CD4-positive, alpha-beta T cell (primary cell): Measurements from ENCODE around the gene SLC13A4. TPM values are rescaled to one million over a fixed set of nuclear protein-coding genes. Genes with fewer than 3 reads are reported as not detected.

ENCODE experiments used
- ATAC-seq: fragments of 200-7000 bp; cut with Tn5 transposase; one replicate; pipeline ENCODE4 v1.10.0; 2022; ENCODE audit warnings: mild to moderate bottlenecking; ENCODE audit not compliant: poor library complexity
- CTCF ChIA-PET: fragments of 350-600 bp; sonication (Branson Sonifier 250); formaldehyde crosslinking; loops from one replicate; lab custom pipeline; 2021; ENCODE audit warnings: antibody characterized with exemption, inconsistent platforms; lab: Charles Lee
- POLR2A ChIA-PET: fragments of 350-600 bp; sonication (Branson Sonifier 250); formaldehyde crosslinking; loops from one replicate; lab custom pipeline; 2021; ENCODE audit warnings: antibody characterized with exemption, inconsistent platforms; lab: Charles Lee
- DNase-seq, 14 experiments: peaks; one replicate each; pipeline ENCODE4 v3.0.0-alpha.2; 2013 to 2020; ENCODE audit warnings: mixed read lengths in 2 of 14
- H3K27ac ChIP-seq, 2 donors: one replicate each; pipeline versions ENCODE4 v1.5.1 to v1.7.0; 2013; ENCODE audit warnings: low read length in 2 of 2, low read depth in 1 of 2, mild to moderate bottlenecking in 1 of 2
- H3K27me3 ChIP-seq, 2 experiments: 1 replicate in 1 of 2; 2 replicates in 1 of 2; pipeline versions ENCODE4 v1.6.1 to v1.7.0; 2013; ENCODE audit warnings: low read length in 2 of 2, control low read depth in 1 of 2, mild to moderate bottlenecking in 1 of 2, moderate library complexity in 1 of 2; ENCODE audit not compliant: insufficient read depth in 2 of 2, control insufficient read depth in 1 of 2
- H3K36me3 ChIP-seq: one replicate; pipeline ENCODE4 v1.6.1; 2013; ENCODE audit warnings: low read length, control low read depth; ENCODE audit not compliant: insufficient read depth
- H3K4me1 ChIP-seq: one replicate; pipeline ENCODE4 v1.6.1; 2013; ENCODE audit warnings: low read length, control low read depth; ENCODE audit not compliant: insufficient read depth
- H3K4me3 ChIP-seq: one replicate; pipeline ENCODE4 v1.5.1; 2013; ENCODE audit warnings: mild to moderate bottlenecking, low read length, moderate library complexity
- H3K9me3 ChIP-seq, 2 experiments: 1 replicate in 1 of 2; 2 replicates in 1 of 2; pipeline versions ENCODE4 v1.6.1 to v1.7.0; 2013; ENCODE audit warnings: low read length in 2 of 2, mild to moderate bottlenecking in 2 of 2, control low read depth in 1 of 2, moderate library complexity in 1 of 2; ENCODE audit not compliant: control insufficient read depth in 1 of 2, insufficient read depth in 1 of 2
- H3K27ac Mint-ChIP-seq: one replicate; pipeline ENCODE4 v1.8.0; 2020; ENCODE audit warnings: mixed read lengths
- H3K27me3 Mint-ChIP-seq: one replicate; pipeline ENCODE4 v1.8.0; 2021; ENCODE audit warnings: mixed read lengths
- H3K36me3 Mint-ChIP-seq: one replicate; pipeline ENCODE4 v1.8.0; 2021; ENCODE audit warnings: low read depth, mixed read lengths
- H3K4me1 Mint-ChIP-seq: one replicate; pipeline ENCODE4 v1.8.0; 2021; ENCODE audit warnings: low read depth, mixed read lengths
- H3K4me3 Mint-ChIP-seq: one replicate; pipeline ENCODE4 v1.8.0; 2020; ENCODE audit warnings: mild to moderate bottlenecking, mixed read lengths
- H3K9me3 Mint-ChIP-seq: one replicate; pipeline ENCODE4 v1.8.0; 2020; ENCODE audit warnings: mixed read lengths
- intact Hi-C, 2 experiments: fragments of 100-400 bp; cut with DNase I in 1 of 2; cut with micrococcal nuclease in 1 of 2; formaldehyde crosslinking; loops; one replicate each; pipeline versions ENCODE4 v1.15.1 to v1.9.0; 2023 to 2025; cut with DNase I, micrococcal nuclease
- total RNA-seq, 174 experiments: library from RNA in 2 of 174; stranded (reverse) in 2 of 174; gene quantifications; one replicate each; pipeline ENCODE4 v1.2.3 and lab custom pipeline; 2021 to 2026
- TF ChIP-seq, protein P1 (sequence below): fragments of 200-600 bp; IDR thresholded peaks from one replicate; pipeline ENCODE4 v1.8.0; 2022; ENCODE audit warnings: antibody characterized with exemption, mild to moderate bottlenecking

Gene SLC13A4
- total RNA-seq, 2 experiments from 2014 or later: not detected

DNA sequence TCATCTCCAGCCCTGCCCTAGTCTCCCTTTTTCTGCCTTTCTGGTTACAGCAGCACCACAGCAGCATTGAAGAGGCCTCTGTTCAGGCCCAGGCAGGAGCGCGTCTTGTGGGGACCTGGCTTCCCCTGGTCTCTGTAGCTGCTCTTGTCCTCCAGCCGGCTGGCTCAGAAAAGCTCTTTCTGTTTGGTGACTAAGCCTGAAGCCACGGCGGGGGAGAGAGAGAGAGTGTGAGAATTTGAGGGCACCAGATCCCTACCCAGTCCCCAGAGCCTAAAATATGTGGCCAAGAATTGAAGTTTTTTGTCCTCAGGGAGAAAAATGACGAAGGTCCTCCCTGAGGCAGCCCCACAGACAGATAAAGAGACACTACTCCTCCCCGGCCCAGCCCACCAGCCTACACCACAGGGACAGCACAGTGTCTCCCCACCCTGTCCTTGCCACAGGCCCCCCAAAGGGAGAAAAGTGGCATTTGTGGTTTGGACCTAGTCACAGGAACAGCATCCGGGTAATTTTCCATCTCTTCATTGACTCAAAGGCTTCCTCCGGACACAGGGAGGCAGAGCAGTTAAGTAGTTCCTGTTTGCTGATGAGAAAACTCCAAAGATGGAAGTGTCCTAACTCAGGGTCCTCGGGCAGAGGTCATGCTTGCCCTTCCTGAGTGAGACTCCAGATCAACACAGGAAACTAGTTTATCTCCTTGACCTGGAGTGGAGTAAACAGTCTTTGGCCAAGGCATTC is 33.9 kb upstream of the SLC13A4 start:
- H3K4me3 Mint-ChIP-seq: no peak overlapping the region
- H3K36me3 Mint-ChIP-seq: no peaks in the 10 kb centered on the region
- intact Hi-C loops: no loop called here
- peaks cover 58% of the 10 kb centered on the region for H3K27me3 Mint-ChIP-seq
- H3K27ac Mint-ChIP-seq: no peak overlapping the region
- no peaks in the 10 kb centered on the region for H3K4me1 ChIP-seq
- peaks cover 11 to 12% of the 10 kb centered on the region in 2 experiments for H3K27me3 ChIP-seq
- no peak overlapping the region for H3K27ac ChIP-seq
- TF ChIP-seq, protein P1, sequence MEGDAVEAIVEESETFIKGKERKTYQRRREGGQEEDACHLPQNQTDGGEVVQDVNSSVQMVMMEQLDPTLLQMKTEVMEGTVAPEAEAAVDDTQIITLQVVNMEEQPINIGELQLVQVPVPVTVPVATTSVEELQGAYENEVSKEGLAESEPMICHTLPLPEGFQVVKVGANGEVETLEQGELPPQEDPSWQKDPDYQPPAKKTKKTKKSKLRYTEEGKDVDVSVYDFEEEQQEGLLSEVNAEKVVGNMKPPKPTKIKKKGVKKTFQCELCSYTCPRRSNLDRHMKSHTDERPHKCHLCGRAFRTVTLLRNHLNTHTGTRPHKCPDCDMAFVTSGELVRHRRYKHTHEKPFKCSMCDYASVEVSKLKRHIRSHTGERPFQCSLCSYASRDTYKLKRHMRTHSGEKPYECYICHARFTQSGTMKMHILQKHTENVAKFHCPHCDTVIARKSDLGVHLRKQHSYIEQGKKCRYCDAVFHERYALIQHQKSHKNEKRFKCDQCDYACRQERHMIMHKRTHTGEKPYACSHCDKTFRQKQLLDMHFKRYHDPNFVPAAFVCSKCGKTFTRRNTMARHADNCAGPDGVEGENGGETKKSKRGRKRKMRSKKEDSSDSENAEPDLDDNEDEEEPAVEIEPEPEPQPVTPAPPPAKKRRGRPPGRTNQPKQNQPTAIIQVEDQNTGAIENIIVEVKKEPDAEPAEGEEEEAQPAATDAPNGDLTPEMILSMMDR: no peak
- no peaks in the 10 kb centered on the region for H3K4me1 Mint-ChIP-seq
- DNase-seq: no peak
- POLR2A ChIA-PET: no interaction called here
- CTCF ChIA-PET: no interaction called here
- no peak for ATAC-seq
- no peaks in the 10 kb centered on the region for H3K36me3 ChIP-seq
- no peak overlapping the region for H3K4me3 ChIP-seq
- H3K9me3 Mint-ChIP-seq: no peaks in the 10 kb centered on the region
- H3K9me3 ChIP-seq: no peaks in the 10 kb centered on the region

DNA sequence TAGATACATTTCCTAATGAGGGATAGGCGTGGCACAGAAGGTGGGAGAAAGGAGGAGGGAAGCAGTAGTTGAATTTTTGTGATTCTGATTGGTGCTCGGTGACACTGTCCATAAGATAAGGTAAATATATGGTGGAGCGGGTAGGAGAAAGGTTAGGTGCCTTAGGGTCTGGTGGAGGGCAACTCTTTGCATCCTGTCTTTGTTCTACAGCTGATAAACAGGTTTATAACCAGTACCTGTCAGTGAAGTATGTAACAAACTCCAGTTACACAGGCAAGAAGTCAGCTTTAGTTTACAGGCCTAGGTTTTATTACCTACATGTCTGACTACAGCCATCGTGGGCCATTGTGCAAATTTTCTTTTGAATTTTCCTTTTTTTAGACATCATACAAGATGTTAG is 31.5 kb upstream of the SLC13A4 start:
- Mint-ChIP-seq H3K36me3 (no peaks in the 10 kb centered on the region), H3K27ac (no peak overlapping the region), H3K9me3 (no peaks in the 10 kb centered on the region), H3K4me3 (no peak overlapping the region), H3K27me3 (peaks cover 63% of the 10 kb centered on the region), H3K4me1 (no peaks in the 10 kb centered on the region)
- DNase-seq (no peak), ATAC-seq (no peak)
- H3K4me3 ChIP-seq: no peak overlapping the region
- no peaks in the 10 kb centered on the region for H3K9me3 ChIP-seq
- ChIA-PET CTCF (no interaction called here), POLR2A (no interaction called here)
- peaks cover 12 to 14% of the 10 kb centered on the region in 2 experiments for H3K27me3 ChIP-seq
- H3K27ac ChIP-seq: no peak overlapping the region
- intact Hi-C loops: no loop called here
- TF ChIP-seq, protein P1: no peak
- H3K4me1 ChIP-seq: no peaks in the 10 kb centered on the region
- no peaks in the 10 kb centered on the region for H3K36me3 ChIP-seq

DNA sequence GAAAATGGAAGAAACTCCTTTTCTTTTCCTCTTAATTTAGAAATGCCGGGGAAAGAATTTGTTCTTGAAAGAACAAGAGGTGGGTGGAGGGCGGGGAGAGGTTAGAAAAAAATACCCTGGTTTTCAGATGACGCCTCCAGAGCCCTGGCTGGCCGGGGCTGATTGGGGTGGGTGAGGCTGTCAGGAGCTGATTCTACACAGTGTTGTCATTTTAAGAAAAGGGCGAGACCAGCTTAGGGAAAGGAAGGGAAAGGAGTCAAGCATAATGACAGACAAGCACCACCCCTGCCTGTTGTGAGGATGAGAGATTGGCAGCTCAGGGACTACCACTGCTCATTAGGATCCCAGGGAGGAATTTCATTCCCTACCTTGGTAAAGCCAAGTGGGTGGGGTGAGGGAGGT is 30.5 kb upstream of the SLC13A4 start:
- H3K27ac Mint-ChIP-seq: no peak overlapping the region
- H3K27me3 ChIP-seq: peaks cover 12 to 14% of the 10 kb centered on the region in 2 experiments
- ChIA-PET CTCF (no interaction called here), POLR2A (no interaction called here)
- H3K27me3 Mint-ChIP-seq: peaks cover 67% of the 10 kb centered on the region
- no peaks in the 10 kb centered on the region for H3K36me3 ChIP-seq
- DNase-seq (no peak), ATAC-seq (no peak)
- no peaks in the 10 kb centered on the region for H3K4me1 Mint-ChIP-seq
- H3K4me1 ChIP-seq: no peaks in the 10 kb centered on the region
- TF ChIP-seq, protein P1: no peak
- no peak overlapping the region for H3K4me3 ChIP-seq
- H3K27ac ChIP-seq: no peak overlapping the region
- no peak overlapping the region for H3K4me3 Mint-ChIP-seq
- H3K9me3 ChIP-seq: no peaks in the 10 kb centered on the region
- intact Hi-C loops: no loop called here
- no peaks in the 10 kb centered on the region for H3K36me3 Mint-ChIP-seq
- no peaks in the 10 kb centered on the region for H3K9me3 Mint-ChIP-seq
